Endothelial cell of umbilical vein (primary cell): ENCODE results near the gene CCDC138. TPM values are rescaled to one million over a fixed set of nuclear protein-coding genes. Genes with fewer than 3 reads are reported as not detected.

ENCODE experiments used
- BruUV-seq: library from RNA; stranded (reverse); fragments of 400-500 nt; replicated peaks from 2 replicates; lab custom pipeline; 2021; lab: Mats Ljungman, UMichigan
- CTCF ChIA-PET: fragments of 300-600, 350-600 bp; sonication (Branson Sonifier 250); formaldehyde crosslinking; loops from one replicate; lab custom pipeline; 2021; ENCODE audit warnings: antibody characterized with exemption, inconsistent platforms; lab: Charles Lee
- POLR2A ChIA-PET: fragments of 300-600, 350-600 bp; sonication (Branson Sonifier 250); formaldehyde crosslinking; loops from one replicate; lab custom pipeline; 2021; ENCODE audit warnings: antibody characterized with exemption, inconsistent platforms; lab: Charles Lee
- DNase-seq: peaks from one replicate; pipeline ENCODE4 v3.0.0-alpha.2; 2011; ENCODE audit warnings: low read depth, low spot score
- FAIRE-seq: peaks from 2 replicates; lab custom pipeline; 2011; peaks lifted over from hg19 to GRCh38; lab: Jason Lieb, UNC
- H2AFZ ChIP-seq: 2 replicates; pipeline ENCODE4 v1.6.0; 2012; ENCODE audit warnings: low read depth, low read length, control low read depth, inconsistent platforms
- H3K27ac ChIP-seq: 2 replicates; pipeline ENCODE4 v1.5.1; 2011; ENCODE audit warnings: low read depth, mild to moderate bottlenecking, control low read depth, low read length, moderate library complexity; ENCODE audit not compliant: insufficient read depth
- H3K27me3 ChIP-seq, 2 experiments: 2 replicates each; pipeline versions ENCODE4 v1.6.0 to v1.6.1; 2011; ENCODE audit warnings: low read length in 2 of 2, mixed read lengths in 1 of 2; ENCODE audit not compliant: control insufficient read depth in 2 of 2, insufficient read depth in 2 of 2
- H3K36me3 ChIP-seq, 2 experiments: 2 replicates in 1 of 2; 3 replicates in 1 of 2; pipeline ENCODE4 v1.5.1; 2011; ENCODE audit warnings: low read length in 2 of 2, mild to moderate bottlenecking in 1 of 2, moderate library complexity in 1 of 2; ENCODE audit not compliant: control insufficient read depth in 2 of 2, insufficient read depth in 2 of 2; ENCODE audit errors: extremely low read depth in 1 of 2
- H3K4me1 ChIP-seq: 3 replicates; pipeline ENCODE4 v1.5.1; 2011; ENCODE audit warnings: mild to moderate bottlenecking, low read length; ENCODE audit not compliant: control insufficient read depth, insufficient read depth; ENCODE audit errors: extremely low read depth
- H3K4me2 ChIP-seq: 2 replicates; pipeline ENCODE4 v1.6.1; 2011; ENCODE audit warnings: low read length, control low read depth, mixed read lengths; ENCODE audit not compliant: insufficient read depth
- H3K4me3 ChIP-seq, 3 experiments: fragments of 200-600 bp in 1 of 3; sonication (generic), shearing (Covaris generic) in 1 of 3; replicated peaks in 1 of 3; 2 replicates each; pipeline ENCODE4 v1.5.1; 2011 to 2016; ENCODE audit warnings: control low read depth in 3 of 3, low read length in 3 of 3, mild to moderate bottlenecking in 2 of 3, inconsistent platforms in 1 of 3, low read depth in 1 of 3, moderate library complexity in 1 of 3; ENCODE audit not compliant: insufficient read depth in 1 of 3
- H3K79me2 ChIP-seq: 2 replicates; pipeline ENCODE4 v1.6.0; 2012; ENCODE audit warnings: low read length, inconsistent platforms; ENCODE audit not compliant: control insufficient read depth, insufficient read depth
- H3K9ac ChIP-seq: replicated peaks from 2 replicates; pipeline ENCODE3; 2011; ENCODE audit warnings: low read length, control low read depth; ENCODE audit not compliant: insufficient read depth; ENCODE audit errors: extremely low read depth
- H3K9me1 ChIP-seq: replicated peaks from 3 replicates; pipeline ENCODE4 v1.6.0; 2011; ENCODE audit warnings: mild to moderate bottlenecking, low read length; ENCODE audit not compliant: control insufficient read depth, insufficient read depth; ENCODE audit errors: extremely low read depth
- H3K9me3 ChIP-seq: replicated peaks from 2 replicates; pipeline ENCODE4 v1.5.1; 2012; ENCODE audit warnings: low read length, inconsistent platforms; ENCODE audit not compliant: control insufficient read depth, insufficient read depth
- H4K20me1 ChIP-seq: replicated peaks from 2 replicates; pipeline ENCODE3; 2011; ENCODE audit warnings: mild to moderate bottlenecking, low read length; ENCODE audit not compliant: control insufficient read depth, insufficient read depth; ENCODE audit errors: extremely low read depth
- CTCF ChIP-seq, 2 donors: IDR thresholded peaks; 1 replicate in 1 of 2; 2 replicates in 1 of 2; pipeline ENCODE4 v1.5.1; 2011; ENCODE audit warnings: low read length in 2 of 2, mild to moderate bottlenecking in 2 of 2, moderate library complexity in 2 of 2, control low read depth in 1 of 2, inconsistent platforms in 1 of 2, low read depth in 1 of 2; ENCODE audit not compliant: insufficient read depth in 1 of 2; ENCODE audit errors: extremely low read depth in 1 of 2
- EZH2 ChIP-seq: IDR thresholded peaks from 2 replicates; pipeline ENCODE4 v1.6.1; 2012; ENCODE audit warnings: borderline replicate concordance, low read depth, mild to moderate bottlenecking, moderate library complexity, low read length, inconsistent platforms; ENCODE audit not compliant: severe bottlenecking
- FOS ChIP-seq: IDR thresholded peaks from 2 replicates; pipeline ENCODE4 v1.6.1; 2011; ENCODE audit warnings: mild to moderate bottlenecking, low read length, moderate library complexity, borderline replicate concordance; ENCODE audit not compliant: insufficient read depth
- GATA2 ChIP-seq: IDR thresholded peaks from 2 replicates; pipeline ENCODE4 v1.7.0; 2011; ENCODE audit warnings: low read depth, mild to moderate bottlenecking, moderate library complexity, mixed read lengths, low read length; ENCODE audit not compliant: insufficient read length, insufficient read depth
- JUN ChIP-seq: IDR thresholded peaks from 2 replicates; pipeline ENCODE4 v1.6.1; 2011; ENCODE audit warnings: borderline replicate concordance, low read depth; ENCODE audit not compliant: insufficient read length, insufficient read depth
- MAX ChIP-seq: IDR thresholded peaks from 2 replicates; pipeline ENCODE4 v1.6.1; 2011; ENCODE audit not compliant: insufficient read depth, insufficient read length
- MYC ChIP-seq: IDR thresholded peaks from one replicate; pipeline ENCODE4 v1.6.1; 2011; ENCODE audit warnings: mild to moderate bottlenecking, low read depth, low read length
- POLR2A ChIP-seq: IDR thresholded peaks from 2 replicates; pipeline ENCODE4 v1.6.1; 2012; ENCODE audit warnings: low read depth, mild to moderate bottlenecking, control low read depth, low read length
- POLR2AphosphoS5 ChIP-seq: IDR thresholded peaks from 2 replicates; pipeline ENCODE4 v1.6.1; 2012; ENCODE audit warnings: low read depth, mild to moderate bottlenecking, control low read depth, low read length, moderate library complexity; ENCODE audit not compliant: insufficient read depth
- dilution Hi-C: fragments of 300-500 bp; cut with MboI; formaldehyde crosslinking; loops from one replicate; pipeline ENCODE4 v1.15.0; 2019; ENCODE audit warnings: low sequenced_read_pairs; ENCODE audit not compliant: extremely low pct_ligation_motif_present
- intact Hi-C: fragments of 100-400 bp; cut with micrococcal nuclease; formaldehyde crosslinking; loops from one replicate; pipeline ENCODE4 v1.10.0; 2022
- polyA plus RNA-seq, 4 experiments: library from polyadenylated mRNA; depleted of rRNA in 3 of 4; stranded (reverse) in 3 of 4; unstranded in 1 of 4; fragments of >200 nt; gene quantifications; 2 replicates each; pipeline versions ENCODE4 v1.2.1 to v1.2.3, GENCODE V29; 2011 to 2012; ENCODE audit warnings: missing spikeins in 1 of 4
- total RNA-seq: library from RNA; stranded (reverse); gene quantifications from 2 replicates; pipeline ENCODE4 v1.2.3, GENCODE V29; 2021

CCDC138 gene
- total and polyA plus RNA-seq, 2 donors (not counting 3 experiments of a cell fraction or from before 2014, with no cell fraction given): 1.5 to 10.8 TPM

- Histone ChIP-seq H3K27ac (no peak overlapping the region), H3K4me3 (no peak overlapping the region), H3K9me1 (no peaks in the 10 kb centered on the region), H3K27me3 (no peaks in the 10 kb centered on the region), H2AFZ (no peak overlapping the region), H3K79me2 (peaks cover 19% of the 10 kb centered on the region), H3K36me3 (no peaks in the 10 kb centered on the region), H3K9me3 (no peaks in the 10 kb centered on the region), H4K20me1 (no peaks in the 10 kb centered on the region), H3K4me2 (no peak overlapping the region), H3K4me1 (no peaks in the 10 kb centered on the region), H3K9ac (no peak overlapping the region)
- no TSS peak for BruUV-seq
- CTCF ChIA-PET: no interaction called here
- dilution Hi-C loops (no loop called here), intact Hi-C loops (no loop called here)
- POLR2A ChIA-PET: no interaction called here
- DNase-seq: no peak
- TF ChIP-seq FOS (no peak), JUN (no peak), MYC (no peak), EZH2 (no peak), POLR2AphosphoS5 (no peak), CTCF (IDR thresholded peaks at IDR 0.05; ENCODE audit: extremely low read depth in 1 of 2, insufficient read depth in 1 of 2, low read depth in 1 of 2, low read length in 2 of 2) (no peak), MAX (no peak), POLR2A (no peak), GATA2 (no peak)
- FAIRE-seq: no peak
Measured at GRCh38 chr2:108810993-108811957, 24.7 kb downstream of the CCDC138 start.
